Fibroblast of lung (primary cell): ENCODE results near the gene XPNPEP2. TPM values are rescaled to one million over a fixed set of nuclear protein-coding genes. Genes with fewer than 3 reads are reported as not detected.

Experiments used
- DNase-seq, 2 donors: peaks; one replicate each; pipeline versions ENCODE4 v3.0.0 to v3.0.0-alpha.2; 2010; ENCODE audit warnings: low read depth in 2 of 2
- H2AFZ ChIP-seq: 2 replicates; pipeline ENCODE4 v1.5.1; 2012; ENCODE audit warnings: low read length, control low read depth, inconsistent platforms
- H3K27ac ChIP-seq: 2 replicates; pipeline ENCODE4 v1.5.1; 2011; ENCODE audit warnings: low read length, control low read depth; ENCODE audit not compliant: insufficient read depth
- H3K27me3 ChIP-seq: 2 replicates; pipeline ENCODE4 v1.5.1; 2011; ENCODE audit warnings: mild to moderate bottlenecking, low read length; ENCODE audit not compliant: control insufficient read depth, insufficient read depth
- H3K36me3 ChIP-seq: 2 replicates; pipeline ENCODE4 v1.5.1; 2011; ENCODE audit warnings: low read length; ENCODE audit not compliant: control insufficient read depth, insufficient read depth
- H3K4me1 ChIP-seq: 2 replicates; pipeline ENCODE4 v1.5.1; 2011; ENCODE audit warnings: low read length; ENCODE audit not compliant: control insufficient read depth, insufficient read depth; ENCODE audit errors: extremely low read depth
- H3K4me2 ChIP-seq: 2 replicates; pipeline ENCODE4 v1.5.1; 2011; ENCODE audit warnings: low read length, control low read depth; ENCODE audit not compliant: insufficient read depth; ENCODE audit errors: extremely low read depth
- H3K4me3 ChIP-seq, 4 experiments: fragments of 200-600 bp in 1 of 4; sonication (generic) in 1 of 4; replicated peaks in 1 of 4; 2 replicates each; pipeline ENCODE4 v1.5.1; 2011 to 2016; ENCODE audit warnings: low read length in 4 of 4, low read depth in 3 of 4, mild to moderate bottlenecking in 3 of 4, control low read depth in 2 of 4, inconsistent platforms in 1 of 4, mixed read lengths in 1 of 4; ENCODE audit not compliant: insufficient read depth in 1 of 4; ENCODE audit errors: control extremely low read depth in 1 of 4
- H3K79me2 ChIP-seq: 2 replicates; pipeline ENCODE4 v1.5.1; 2012; ENCODE audit warnings: mild to moderate bottlenecking, low read length, inconsistent platforms; ENCODE audit not compliant: control insufficient read depth, insufficient read depth
- H3K9ac ChIP-seq: 2 replicates; pipeline ENCODE4 v1.5.1; 2011; ENCODE audit warnings: mild to moderate bottlenecking, low read length, control low read depth; ENCODE audit not compliant: insufficient read depth
- H3K9me3 ChIP-seq: 2 replicates; pipeline ENCODE4 v1.5.1; 2012; ENCODE audit warnings: low read depth, low read length; ENCODE audit not compliant: control insufficient read depth, insufficient read depth
- H4K20me1 ChIP-seq: 2 replicates; pipeline ENCODE4 v1.5.1; 2011; ENCODE audit warnings: low read length; ENCODE audit not compliant: control insufficient read depth, insufficient read depth; ENCODE audit errors: extremely low read depth
- CTCF ChIP-seq, 2 donors: IDR thresholded peaks in 1 of 2; conservative IDR thresholded peaks in 1 of 2; 1 replicate in 1 of 2; 2 replicates in 1 of 2; pipeline ENCODE4 v1.5.1; 2011 to 2012; ENCODE audit warnings: low read length in 2 of 2, control low read depth in 1 of 2, inconsistent platforms in 1 of 2, low read depth in 1 of 2, mild to moderate bottlenecking in 1 of 2
- EZH2 ChIP-seq: IDR thresholded peaks from 2 replicates; pipeline ENCODE4 v1.5.1; 2012; ENCODE audit warnings: low read length, control low read depth, mild to moderate bottlenecking; ENCODE audit errors: missing control alignments
- polyA plus RNA-seq, 2 donors: library from polyadenylated mRNA; depleted of rRNA in 1 of 2; stranded (reverse) in 1 of 2; unstranded in 1 of 2; fragments of >200 nt; gene quantifications; 2 replicates each; pipeline ENCODE4 v1.2.1, GENCODE V29; 2011 to 2012; ENCODE audit warnings: missing spikeins in 1 of 2
- total RNA-seq: library from RNA; depleted of rRNA; stranded (reverse); fragments of >200 nt; gene quantifications from 2 replicates; pipeline ENCODE4 v1.2.1, GENCODE V29; 2014

XPNPEP2 gene
- total and polyA plus RNA-seq, 2 donors (not counting 1 experiment from before 2014, with no cell fraction given) = 0.16 to 0.17 TPM

GRCh38 chrX:129732857-129733256 lies 5.9 kb upstream of the XPNPEP2 start:
- no peak overlapping the region for H3K9ac ChIP-seq
- H3K36me3 ChIP-seq = no peaks in the 10 kb centered on the region
- H3K79me2 ChIP-seq = no peaks in the 10 kb centered on the region
- no peak overlapping the region for H2AFZ ChIP-seq
- H3K4me1 ChIP-seq = peaks cover 2% of the 10 kb centered on the region
- no peak for TF ChIP-seq EZH2
- no peak for TF ChIP-seq CTCF (conservative IDR thresholded peaks at IDR 0.05 in 1 of 2, IDR thresholded peaks at IDR 0.05 in 1 of 2; ENCODE audit: low read depth in 1 of 2, low read length in 2 of 2)
- no peak for DNase-seq
- H3K4me2 ChIP-seq = no peak overlapping the region
- H3K27ac ChIP-seq = no peak overlapping the region
- no peak overlapping the region for H3K4me3 ChIP-seq
- no peaks in the 10 kb centered on the region for H3K9me3 ChIP-seq
- no peaks in the 10 kb centered on the region for H3K27me3 ChIP-seq
- no peaks in the 10 kb centered on the region for H4K20me1 ChIP-seq

GRCh38 chrX:129733335-129733734 lies 5.4 kb upstream of the XPNPEP2 start:
- no peak for DNase-seq
- no peaks in the 10 kb centered on the region for H3K36me3 ChIP-seq
- H3K9me3 ChIP-seq = no peaks in the 10 kb centered on the region
- no peak for TF ChIP-seq EZH2
- no peak for TF ChIP-seq CTCF (conservative IDR thresholded peaks at IDR 0.05 in 1 of 2, IDR thresholded peaks at IDR 0.05 in 1 of 2; ENCODE audit: low read depth in 1 of 2, low read length in 2 of 2)
- H2AFZ ChIP-seq = no peak overlapping the region
- no peaks in the 10 kb centered on the region for H3K27me3 ChIP-seq
- H3K27ac ChIP-seq = no peak overlapping the region
- no peaks in the 10 kb centered on the region for H4K20me1 ChIP-seq
- no peak overlapping the region for H3K4me3 ChIP-seq
- H3K79me2 ChIP-seq = no peaks in the 10 kb centered on the region
- H3K4me2 ChIP-seq = no peak overlapping the region
- H3K9ac ChIP-seq = no peak overlapping the region
- H3K4me1 ChIP-seq = peaks cover 3% of the 10 kb centered on the region

GRCh38 chrX:129736491-129736890 lies 2.3 kb upstream of the XPNPEP2 start:
- H2AFZ ChIP-seq = no peak overlapping the region
- no peak overlapping the region for H3K9ac ChIP-seq
- no peaks in the 10 kb centered on the region for H3K79me2 ChIP-seq
- H3K27me3 ChIP-seq = no peaks in the 10 kb centered on the region
- TF ChIP-seq EZH2 (no peak), CTCF (conservative IDR thresholded peaks at IDR 0.05 in 1 of 2, IDR thresholded peaks at IDR 0.05 in 1 of 2; ENCODE audit: low read depth in 1 of 2, low read length in 2 of 2) (no peak)
- H3K4me2 ChIP-seq = no peak overlapping the region
- H3K4me3 ChIP-seq = no peak overlapping the region
- no peaks in the 10 kb centered on the region for H4K20me1 ChIP-seq
- no peaks in the 10 kb centered on the region for H3K9me3 ChIP-seq
- no peaks in the 10 kb centered on the region for H3K36me3 ChIP-seq
- H3K4me1 ChIP-seq = peaks cover 3% of the 10 kb centered on the region
- no peak for DNase-seq
- no peak overlapping the region for H3K27ac ChIP-seq
